ENCODE results near the gene ANGPTL3.

DNA sequence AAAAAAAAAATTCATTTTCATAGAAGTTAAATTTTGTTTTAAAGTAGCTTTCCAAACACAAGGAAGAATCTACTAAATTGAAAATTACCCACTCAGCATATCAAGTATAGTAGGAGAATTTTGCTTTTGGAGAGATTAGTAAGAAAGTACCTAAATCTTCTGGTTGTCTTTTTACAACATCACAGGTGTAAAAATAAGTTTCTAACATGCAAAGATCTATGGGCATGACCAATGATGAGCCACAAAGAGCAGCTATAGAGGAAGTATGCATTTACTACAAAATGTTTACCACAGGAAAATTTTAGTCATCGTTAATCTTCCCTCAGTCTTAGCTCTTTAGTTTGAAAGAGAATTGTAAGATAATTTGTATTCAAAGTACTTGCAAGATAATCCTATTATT lies 28.1 kb downstream of the ANGPTL3 start:
- no peak for TF ChIP-seq CTCF (IDR thresholded peaks at IDR 0.05)
- TF ChIP-seq EZH2 (IDR thresholded peaks at IDR 0.05; ENCODE audit: borderline replicate concordance, insufficient read depth, low read depth, low read length, poor library complexity, severe bottlenecking) = no peak

All from B cell (primary cell).